ENCODE results near the gene C6orf52.
"Not testable (repeated sequence)": the region's sequence is repeated elsewhere in the genome, so short reads cannot be mapped to it uniquely, and the experiment has no call there.

The C6orf52 gene

GRCh38 chr6:10722820-10723566, 28.6 kb upstream of the C6orf52 start, which contains the start of gene TMEM14C:
Gene TMEM14C (plus strand): TSS chr6:10723070. CDS start chr6:10724614, 1,544 bp downstream.
- Histone ChIP-seq H3K27ac (ENCODE audit: low read length) (peak within 1 kb of the TSS; percentile 73), H3K9me3 (ENCODE audit: insufficient read depth, low read depth, low read length) (no peaks in the 10 kb centered on the region; the same call in 1 of the 2 replicates), H3K27me3 (ENCODE audit: insufficient read depth, low read length) (no peaks in the 10 kb centered on the region), H3K9ac (ENCODE audit: low read depth, low read length) (peak within 1 kb of the TSS; percentile 100), H3K4me3 (ENCODE audit: low read length) (peak within 1 kb of the TSS; percentile 98), H3K4me1 (ENCODE audit: insufficient read depth, low read length) (peaks cover 11% of the 10 kb centered on the region), H3K36me3 (ENCODE audit: insufficient read depth, low read depth, low read length) (peaks cover 21% of the 10 kb centered on the region)

- Histone ChIP-seq H3K9ac (ENCODE audit: low read depth, low read length) (peak overlapping the region; percentile 100), H3K4me1 (ENCODE audit: insufficient read depth, low read length) (peaks cover 11% of the 10 kb centered on the region), H3K9me3 (ENCODE audit: insufficient read depth, low read depth, low read length) (no peaks in the 10 kb centered on the region; the same call in 1 of the 2 replicates), H3K27ac (ENCODE audit: low read length) (peak overlapping the region; percentile 46), H3K4me3 (ENCODE audit: low read length) (peak overlapping the region; percentile 98), H3K27me3 (ENCODE audit: insufficient read depth, low read length) (no peaks in the 10 kb centered on the region), H3K36me3 (ENCODE audit: insufficient read depth, low read depth, low read length) (peaks cover 16% of the 10 kb centered on the region)
Measured at GRCh38 chr6:10722570-10722819, 28.1 kb upstream of the C6orf52 start.

- peaks cover 11% of the 10 kb centered on the region for H3K4me1 ChIP-seq (ENCODE audit: insufficient read depth, low read length)
- H3K9me3 ChIP-seq (ENCODE audit: insufficient read depth, low read depth, low read length): no peaks in the 10 kb centered on the region; the same call in 1 of the 2 replicates
- peaks cover 13% of the 10 kb centered on the region for H3K36me3 ChIP-seq (ENCODE audit: insufficient read depth, low read depth, low read length)
- no peaks in the 10 kb centered on the region for H3K27me3 ChIP-seq (ENCODE audit: insufficient read depth, low read length)
- H3K9ac ChIP-seq (ENCODE audit: low read depth, low read length): peak overlapping the region; percentile 100
- H3K4me3 ChIP-seq (ENCODE audit: low read length): peak overlapping the region; percentile 98
- no peak overlapping the region for H3K27ac ChIP-seq (ENCODE audit: low read length)
Measured at GRCh38 chr6:10721850-10722569, 27.6 kb upstream of the C6orf52 start.

- H3K27me3 ChIP-seq (ENCODE audit: insufficient read depth, low read length); H3K4me3 ChIP-seq (ENCODE audit: low read length); H3K9ac ChIP-seq (ENCODE audit: low read depth, low read length); H3K36me3 ChIP-seq (ENCODE audit: insufficient read depth, low read depth, low read length); H3K27ac ChIP-seq (ENCODE audit: low read length); H3K9me3 ChIP-seq (ENCODE audit: insufficient read depth, low read depth, low read length): not testable (repeated sequence)
- peaks cover 11% of the 10 kb centered on the region for H3K4me1 ChIP-seq (ENCODE audit: insufficient read depth, low read length)
Measured at GRCh38 chr6:10720960-10721849, 26.8 kb upstream of the C6orf52 start.

- Histone ChIP-seq H3K9ac (ENCODE audit: low read depth, low read length) (no peak overlapping the region), H3K27me3 (ENCODE audit: insufficient read depth, low read length) (no peaks in the 10 kb centered on the region), H3K27ac (ENCODE audit: low read length) (no peak overlapping the region), H3K36me3 (ENCODE audit: insufficient read depth, low read depth, low read length) (no peaks in the 10 kb centered on the region; the same call in 1 of the 2 replicates), H3K9me3 (ENCODE audit: insufficient read depth, low read depth, low read length) (no peaks in the 10 kb centered on the region; the same call in 1 of the 2 replicates), H3K4me1 (ENCODE audit: insufficient read depth, low read length) (peaks cover 11% of the 10 kb centered on the region), H3K4me3 (ENCODE audit: low read length) (no peak overlapping the region)
Measured at GRCh38 chr6:10720265-10720959, 26.0 kb upstream of the C6orf52 start.

- Histone ChIP-seq H3K27me3 (ENCODE audit: insufficient read depth, low read length) (no peaks in the 10 kb centered on the region), H3K36me3 (ENCODE audit: insufficient read depth, low read depth, low read length) (no peaks in the 10 kb centered on the region; the same call in 1 of the 2 replicates), H3K27ac (ENCODE audit: low read length) (no peak overlapping the region), H3K4me1 (ENCODE audit: insufficient read depth, low read length) (peaks cover 11% of the 10 kb centered on the region), H3K4me3 (ENCODE audit: low read length) (no peak overlapping the region), H3K9ac (ENCODE audit: low read depth, low read length) (no peak overlapping the region), H3K9me3 (ENCODE audit: insufficient read depth, low read depth, low read length) (no peaks in the 10 kb centered on the region; the same call in 1 of the 2 replicates)
Measured at GRCh38 chr6:10719964-10720264, 25.5 kb upstream of the C6orf52 start.

GRCh38 chr6:10719296-10719963, 25.0 kb upstream of the C6orf52 start:
- H3K36me3 ChIP-seq (ENCODE audit: insufficient read depth, low read depth, low read length): no peaks in the 10 kb centered on the region
- H3K4me1 ChIP-seq (ENCODE audit: insufficient read depth, low read length): peaks cover 7% of the 10 kb centered on the region
- no peaks in the 10 kb centered on the region for H3K27me3 ChIP-seq (ENCODE audit: insufficient read depth, low read length)
- no peak overlapping the region for H3K4me3 ChIP-seq (ENCODE audit: low read length)
- H3K9ac ChIP-seq (ENCODE audit: low read depth, low read length): no peak overlapping the region
- H3K9me3 ChIP-seq (ENCODE audit: insufficient read depth, low read depth, low read length): no peaks in the 10 kb centered on the region; the same call in 1 of the 2 replicates
- no peak overlapping the region for H3K27ac ChIP-seq (ENCODE audit: low read length)

- no peaks in the 10 kb centered on the region for H3K4me1 ChIP-seq (ENCODE audit: insufficient read depth, low read length)
- H3K36me3 ChIP-seq (ENCODE audit: insufficient read depth, low read depth, low read length): peaks cover 19% of the 10 kb centered on the region
- H3K27me3 ChIP-seq (ENCODE audit: insufficient read depth, low read length): no peaks in the 10 kb centered on the region
- no peak overlapping the region for H3K4me3 ChIP-seq (ENCODE audit: low read length)
- no peaks in the 10 kb centered on the region; the same call in 1 of the 2 replicates for H3K9me3 ChIP-seq (ENCODE audit: insufficient read depth, low read depth, low read length)
- H3K27ac ChIP-seq (ENCODE audit: low read length): no peak overlapping the region
- H3K9ac ChIP-seq (ENCODE audit: low read depth, low read length): no peak overlapping the region
Measured at GRCh38 chr6:10713962-10714361, 19.5 kb upstream of the C6orf52 start.

- H3K27me3 ChIP-seq (ENCODE audit: insufficient read depth, low read length): no peaks in the 10 kb centered on the region
- H3K9me3 ChIP-seq (ENCODE audit: insufficient read depth, low read depth, low read length): no peaks in the 10 kb centered on the region
- H3K4me3 ChIP-seq (ENCODE audit: low read length): peak overlapping the region; percentile 87; the same call in 1 of the 2 replicates
- H3K4me1 ChIP-seq (ENCODE audit: insufficient read depth, low read length): no peaks in the 10 kb centered on the region
- peaks cover 47% of the 10 kb centered on the region for H3K36me3 ChIP-seq (ENCODE audit: insufficient read depth, low read depth, low read length)
- H3K27ac ChIP-seq (ENCODE audit: low read length): no peak overlapping the region
- peak overlapping the region; percentile 90; the same call in 1 of the 2 replicates for H3K9ac ChIP-seq (ENCODE audit: low read depth, low read length)
Measured at GRCh38 chr6:10696655-10697054, 2.2 kb upstream of the C6orf52 start.

- Histone ChIP-seq H3K9ac (ENCODE audit: low read depth, low read length) (peak overlapping the region; percentile 90), H3K36me3 (ENCODE audit: insufficient read depth, low read depth, low read length) (peaks cover 32% of the 10 kb centered on the region), H3K27ac (ENCODE audit: low read length) (peak overlapping the region; percentile 99), H3K4me3 (ENCODE audit: low read length) (peak overlapping the region; percentile 87), H3K9me3 (ENCODE audit: insufficient read depth, low read depth, low read length) (no peaks in the 10 kb centered on the region), H3K27me3 (ENCODE audit: insufficient read depth, low read length) (no peaks in the 10 kb centered on the region), H3K4me1 (ENCODE audit: insufficient read depth, low read length) (no peaks in the 10 kb centered on the region)
Measured at GRCh38 chr6:10695086-10695657, 756 bp upstream of the C6orf52 start.
